ENCODE results near the gene ATP9A.

DNA sequence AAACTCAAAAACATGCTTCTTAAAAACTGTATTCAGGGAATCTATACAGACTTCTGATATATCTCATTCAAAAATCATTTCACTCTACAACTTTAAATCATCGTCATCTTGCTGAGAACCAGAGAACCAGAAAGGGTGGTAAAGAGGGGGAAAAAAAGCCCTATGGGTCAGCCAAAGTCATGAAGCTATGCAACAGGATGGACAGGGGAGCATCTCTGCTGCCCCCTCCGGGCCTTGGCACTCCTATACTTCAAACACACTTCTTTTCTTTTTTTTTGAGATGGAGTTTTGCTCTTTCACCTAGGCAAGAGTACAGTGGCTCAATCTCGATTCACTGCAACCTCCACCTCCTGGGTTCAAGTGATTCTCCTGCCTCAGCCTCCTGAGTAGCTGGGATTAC lies 152.1 kb downstream of the ATP9A start:
- TF ChIP-seq, protein P1, sequence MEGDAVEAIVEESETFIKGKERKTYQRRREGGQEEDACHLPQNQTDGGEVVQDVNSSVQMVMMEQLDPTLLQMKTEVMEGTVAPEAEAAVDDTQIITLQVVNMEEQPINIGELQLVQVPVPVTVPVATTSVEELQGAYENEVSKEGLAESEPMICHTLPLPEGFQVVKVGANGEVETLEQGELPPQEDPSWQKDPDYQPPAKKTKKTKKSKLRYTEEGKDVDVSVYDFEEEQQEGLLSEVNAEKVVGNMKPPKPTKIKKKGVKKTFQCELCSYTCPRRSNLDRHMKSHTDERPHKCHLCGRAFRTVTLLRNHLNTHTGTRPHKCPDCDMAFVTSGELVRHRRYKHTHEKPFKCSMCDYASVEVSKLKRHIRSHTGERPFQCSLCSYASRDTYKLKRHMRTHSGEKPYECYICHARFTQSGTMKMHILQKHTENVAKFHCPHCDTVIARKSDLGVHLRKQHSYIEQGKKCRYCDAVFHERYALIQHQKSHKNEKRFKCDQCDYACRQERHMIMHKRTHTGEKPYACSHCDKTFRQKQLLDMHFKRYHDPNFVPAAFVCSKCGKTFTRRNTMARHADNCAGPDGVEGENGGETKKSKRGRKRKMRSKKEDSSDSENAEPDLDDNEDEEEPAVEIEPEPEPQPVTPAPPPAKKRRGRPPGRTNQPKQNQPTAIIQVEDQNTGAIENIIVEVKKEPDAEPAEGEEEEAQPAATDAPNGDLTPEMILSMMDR (optimal IDR thresholded peaks at IDR 0.05 in 1 of 3, IDR thresholded peaks at IDR 0.05 in 1 of 3, conservative IDR thresholded peaks at IDR 0.05 in 1 of 3; ENCODE audit: extremely low read depth in 1 of 3, insufficient read depth in 2 of 3, low read length in 3 of 3) = no peak
- no peak for TF ChIP-seq EZH2 (IDR thresholded peaks at IDR 0.05; ENCODE audit: low read length)
